Measurements from ENCODE around the gene AKR1E2.

AKR1E2 gene

GRCh38 chr10:4825868-4826791 lies at the start of gene AKR1E2:
Gene AKR1E2, plus strand, starts transcription at chr10:4826207. Its CDS starts 118 bp downstream, at chr10:4826325.
- peak in 1 of 2 donors; percentile 58 for DNase-seq (ENCODE audit: low read depth in 2 of 2)

- DNase-seq (ENCODE audit: low read depth in 2 of 2) = no peak
Observed at GRCh38 chr10:4776234-4776638, 49.8 kb upstream of the AKR1E2 start.

- no peak for DNase-seq (ENCODE audit: low read depth in 2 of 2)
Observed at GRCh38 chr10:4778761-4779160, 47.2 kb upstream of the AKR1E2 start.

GRCh38 chr10:4780091-4780490 lies 45.9 kb upstream of the AKR1E2 start:
- DNase-seq (ENCODE audit: low read depth in 2 of 2) = no peak

GRCh38 chr10:4780782-4781181 lies 45.2 kb upstream of the AKR1E2 start:
- DNase-seq (ENCODE audit: low read depth in 2 of 2) = no peak

- DNase-seq (ENCODE audit: low read depth in 2 of 2) = no peak
Observed at GRCh38 chr10:4781955-4782354, 44.1 kb upstream of the AKR1E2 start.

GRCh38 chr10:4784667-4785333 lies 41.2 kb upstream of the AKR1E2 start:
- no peak for DNase-seq (ENCODE audit: low read depth in 2 of 2)

GRCh38 chr10:4786043-4786839 lies 39.8 kb upstream of the AKR1E2 start:
- no peak for DNase-seq (ENCODE audit: low read depth in 2 of 2)

GRCh38 chr10:4790045-4790444 lies 36.0 kb upstream of the AKR1E2 start:
- no peak for DNase-seq (ENCODE audit: low read depth in 2 of 2)

GRCh38 chr10:4790922-4791321 lies 35.1 kb upstream of the AKR1E2 start:
- DNase-seq (ENCODE audit: low read depth in 2 of 2) = no peak

GRCh38 chr10:4792381-4792780 lies 33.6 kb upstream of the AKR1E2 start:
- no peak for DNase-seq (ENCODE audit: low read depth in 2 of 2)

- DNase-seq (ENCODE audit: low read depth in 2 of 2) = no peak
Observed at GRCh38 chr10:4801405-4801804, 24.6 kb upstream of the AKR1E2 start.

GRCh38 chr10:4802711-4803487 lies 23.1 kb upstream of the AKR1E2 start:
- no peak for DNase-seq (ENCODE audit: low read depth in 2 of 2)

- no peak for DNase-seq (ENCODE audit: low read depth in 2 of 2)
Observed at GRCh38 chr10:4803822-4804221, 22.2 kb upstream of the AKR1E2 start.

- DNase-seq (ENCODE audit: low read depth in 2 of 2) = no peak
Observed at GRCh38 chr10:4804465-4804864, 21.5 kb upstream of the AKR1E2 start.

GRCh38 chr10:4806534-4806933 lies 19.5 kb upstream of the AKR1E2 start:
- DNase-seq (ENCODE audit: low read depth in 2 of 2) = no peak

- DNase-seq (ENCODE audit: low read depth in 2 of 2) = no peak
Observed at GRCh38 chr10:4807761-4808507, 18.1 kb upstream of the AKR1E2 start.

- DNase-seq (ENCODE audit: low read depth in 2 of 2) = no peak
Observed at GRCh38 chr10:4809156-4809555, 16.9 kb upstream of the AKR1E2 start.

GRCh38 chr10:4810092-4810491 lies 15.9 kb upstream of the AKR1E2 start:
- no peak for DNase-seq (ENCODE audit: low read depth in 2 of 2)

GRCh38 chr10:4812046-4812445 lies 14.0 kb upstream of the AKR1E2 start:
- no peak for DNase-seq (ENCODE audit: low read depth in 2 of 2)

GRCh38 chr10:4813023-4813422 lies 13.0 kb upstream of the AKR1E2 start:
- no peak for DNase-seq (ENCODE audit: low read depth in 2 of 2)
